Sigmoid colon (tissue), 7 donors: ENCODE data around the gene TOR2A. TPM values are rescaled to one million over a fixed set of nuclear protein-coding genes. Genes with fewer than 3 reads are reported as not detected.

ENCODE experiments used
- DNase-seq: peaks from one replicate; pipeline ENCODE4 v3.0.0-alpha.2; 2019
- H3K27ac ChIP-seq, 4 donors: fragments of 200-600 bp; sonication (generic); one replicate each; pipeline ENCODE4 v1.5.1; 2016 to 2019; ENCODE audit warnings: mild to moderate bottlenecking in 1 of 4
- H3K27me3 ChIP-seq, 3 donors: fragments of 200-600 bp; sonication (generic); one replicate each; pipeline ENCODE4 v1.5.1; 2019; ENCODE audit warnings: mild to moderate bottlenecking in 1 of 3
- H3K36me3 ChIP-seq, 4 donors: fragments of 200-600 bp; sonication (generic); one replicate each; pipeline ENCODE4 v1.5.1; 2016 to 2019
- H3K4me1 ChIP-seq, 4 donors: fragments of 200-600 bp; sonication (generic); one replicate each; pipeline ENCODE4 v1.5.1; 2017 to 2019
- H3K4me3 ChIP-seq, 4 donors: fragments of 200-600 bp; sonication (generic); one replicate each; pipeline ENCODE4 v1.5.1; 2017 to 2019; ENCODE audit warnings: mild to moderate bottlenecking in 2 of 4, moderate library complexity in 1 of 4
- H3K9me3 ChIP-seq, 4 donors: fragments of 200-600 bp in 3 of 4; sonication (generic) in 3 of 4; one replicate each; pipeline versions ENCODE4 v1.5.1 to v1.6.1; 2013 to 2019
- CTCF ChIP-seq, 4 experiments: fragments of 450-650 bp in 3 of 4; fragments of 200-600 bp in 1 of 4; IDR thresholded peaks; one replicate each; pipeline ENCODE4 v1.5.1; 2016 to 2019; ENCODE audit warnings: antibody characterized with exemption in 4 of 4, mild to moderate bottlenecking in 3 of 4, moderate library complexity in 2 of 4
- EP300 ChIP-seq, 4 donors: sonication (generic); formaldehyde crosslinking; IDR thresholded peaks; one replicate each; pipeline ENCODE4 v1.6.1; 2017; ENCODE audit warnings: antibody characterized with exemption in 4 of 4
- POLR2A ChIP-seq, 2 donors: fragments of 450-650 bp; IDR thresholded peaks; one replicate each; pipeline ENCODE4 v1.6.1; 2016; ENCODE audit warnings: antibody characterized with exemption in 2 of 2, mild to moderate bottlenecking in 2 of 2, moderate library complexity in 2 of 2
- POLR2AphosphoS5 ChIP-seq, 4 donors: sonication (generic); formaldehyde crosslinking; IDR thresholded peaks; one replicate each; pipeline ENCODE4 v1.6.1; 2017; ENCODE audit warnings: antibody characterized with exemption in 4 of 4
- WGBS, 2 donors: extraction: QIAGEN DNeasy Blood & Tissue Kit; methylation state at CpG; one replicate each; pipeline ENCODE4 v1.1.7; 2013; 5-methylcytosine and 5-hydroxymethylcytosine counted together
- intact Hi-C: fragments of 100-400 bp; cut with DNase I; formaldehyde crosslinking; loops from one replicate; pipeline ENCODE4 v1.15.1; 2023
- polyA plus RNA-seq, 3 donors: library from polyadenylated mRNA; stranded (reverse); fragments of 200-250 nt; gene quantifications; one replicate each; pipeline ENCODE4 v1.2.3, GENCODE V29; 2013
- total RNA-seq, 4 donors: library from RNA; depleted of rRNA; stranded (reverse); fragments of >200 nt; gene quantifications; one replicate each; pipeline ENCODE4 v1.1.0, GENCODE V29; 2016
- donor health status: healthy with polysubstance abuse.
- donor health status: Bipolar disorder and iron deficiency.
- donor health status: healthy.

TOR2A gene
- total and polyA plus RNA-seq, 7 donors, result 6.1 to 26.4 (median 10.4) TPM

DNA sequence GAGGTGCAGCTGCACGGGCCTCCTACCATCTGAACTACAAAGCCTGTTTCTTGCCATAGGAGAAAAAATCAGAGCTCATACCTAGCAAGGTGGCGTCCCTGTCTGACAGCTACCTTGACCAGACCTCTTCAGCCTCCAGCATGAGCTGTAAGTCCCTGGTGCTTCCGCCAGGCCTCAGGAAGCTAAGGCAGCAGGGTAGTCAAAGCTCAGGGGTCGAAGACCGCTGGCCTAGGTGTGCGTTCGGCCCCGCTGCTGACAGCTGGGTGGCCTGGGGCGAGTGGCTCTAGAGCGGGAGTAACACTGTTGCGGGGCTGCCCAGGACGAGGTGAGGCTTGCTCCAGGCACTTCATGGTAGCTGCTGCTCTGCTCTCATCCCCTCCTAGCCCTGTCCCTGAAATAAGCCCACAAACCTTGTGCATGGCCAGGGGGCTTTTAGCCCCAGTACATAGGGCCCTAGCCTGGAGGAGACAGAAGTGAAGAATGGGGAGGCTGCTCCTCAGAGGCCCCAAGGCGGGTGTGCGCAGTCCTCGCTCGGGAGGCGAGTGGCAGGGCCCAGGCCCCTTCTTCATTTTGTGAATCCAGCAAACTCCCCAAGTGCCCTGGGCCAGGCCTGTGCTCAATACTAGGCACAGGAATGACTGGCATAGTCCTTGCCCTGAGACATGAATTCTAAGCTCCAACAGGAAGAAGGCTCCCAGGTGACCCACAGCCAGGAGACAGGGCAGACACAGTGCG, 5.4 kb downstream of the TOR2A start:
- intact Hi-C loops, result loop anchor here (5.0 kb wide), 2 partner anchors 117 to 227 kb away; partner anchors contain the start of gene STXBP1
- no peak overlapping the region for H3K27ac ChIP-seq
- WGBS, 2 donors, result 90% methylated on average over 18 of the region's 18 CpGs
- H3K4me3 ChIP-seq, result no peak overlapping the region
- DNase-seq, result no peak
- H3K9me3 ChIP-seq, result no peaks in the 10 kb centered on the region
- peaks cover 0 to 17% (median 4%) of the 10 kb centered on the region in 4 donors for H3K36me3 ChIP-seq
- H3K27me3 ChIP-seq, result peaks cover 0 to 3% (median 0%) of the 10 kb centered on the region in 3 donors
- peaks cover 0 to 23% (median 15%) of the 10 kb centered on the region in 4 donors for H3K4me1 ChIP-seq
- TF ChIP-seq EP300 (IDR thresholded peaks at IDR 0.05), result no peak
- no peak for TF ChIP-seq POLR2AphosphoS5 (IDR thresholded peaks at IDR 0.05)
- TF ChIP-seq CTCF (IDR thresholded peaks at IDR 0.05), result no peak
- TF ChIP-seq POLR2A (IDR thresholded peaks at IDR 0.05), result no peak

GRCh38 chr9:127728808-127729207, 6.3 kb downstream of the TOR2A start:
- peaks cover 0 to 17% (median 4%) of the 10 kb centered on the region in 4 donors for H3K36me3 ChIP-seq
- no peak for TF ChIP-seq POLR2A (IDR thresholded peaks at IDR 0.05)
- TF ChIP-seq EP300 (IDR thresholded peaks at IDR 0.05), result no peak
- TF ChIP-seq CTCF (IDR thresholded peaks at IDR 0.05), result no peak
- no peak for TF ChIP-seq POLR2AphosphoS5 (IDR thresholded peaks at IDR 0.05)
- intact Hi-C loops, result no loop called here
- H3K4me3 ChIP-seq, result no peak overlapping the region
- no peaks in the 10 kb centered on the region for H3K9me3 ChIP-seq
- H3K4me1 ChIP-seq, result peaks cover 0 to 22% (median 14%) of the 10 kb centered on the region in 4 donors
- 91 to 93% methylated on average over 8 of the region's 8 CpGs for whole genome bisulfite sequencing, 2 donors
- no peak for DNase-seq
- no peak overlapping the region for H3K27ac ChIP-seq
- peaks cover 0 to 6% (median 0%) of the 10 kb centered on the region in 3 donors for H3K27me3 ChIP-seq

- intact Hi-C loops, result no loop called here
- no peak overlapping the region for H3K4me3 ChIP-seq
- WGBS, 2 donors, result 81 to 82% methylated on average over 8 of the region's 8 CpGs
- no peaks in the 10 kb centered on the region for H3K9me3 ChIP-seq
- H3K27ac ChIP-seq, result no peak overlapping the region
- H3K27me3 ChIP-seq, result peaks cover 0 to 6% (median 0%) of the 10 kb centered on the region in 3 donors
- TF ChIP-seq CTCF (IDR thresholded peaks at IDR 0.05) (no peak), EP300 (IDR thresholded peaks at IDR 0.05) (no peak), POLR2AphosphoS5 (IDR thresholded peaks at IDR 0.05) (no peak), POLR2A (IDR thresholded peaks at IDR 0.05) (no peak)
- DNase-seq, result no peak
- H3K4me1 ChIP-seq, result peaks cover 0 to 12% (median 10%) of the 10 kb centered on the region in 4 donors
- H3K36me3 ChIP-seq, result peaks cover 0 to 11% (median 3%) of the 10 kb centered on the region in 4 donors
Observed at GRCh38 chr9:127726871-127727270, 8.2 kb downstream of the TOR2A start.

- no peak for TF ChIP-seq POLR2AphosphoS5 (IDR thresholded peaks at IDR 0.05)
- TF ChIP-seq POLR2A (IDR thresholded peaks at IDR 0.05), result no peak
- DNase-seq, result no peak
- H3K27me3 ChIP-seq, result peaks cover 0 to 6% (median 0%) of the 10 kb centered on the region in 3 donors
- H3K4me1 ChIP-seq, result peaks cover 0 to 11% (median 8%) of the 10 kb centered on the region in 4 donors
- intact Hi-C loops, result no loop called here
- no peaks in the 10 kb centered on the region for H3K36me3 ChIP-seq
- H3K9me3 ChIP-seq, result no peaks in the 10 kb centered on the region
- 16 to 61% methylated on average over 23 of the region's 23 CpGs for WGBS, 2 donors
- no peak overlapping the region for H3K27ac ChIP-seq
- H3K4me3 ChIP-seq, result no peak overlapping the region
Observed at GRCh38 chr9:127724012-127724411, 11.1 kb downstream of the TOR2A start.

DNA sequence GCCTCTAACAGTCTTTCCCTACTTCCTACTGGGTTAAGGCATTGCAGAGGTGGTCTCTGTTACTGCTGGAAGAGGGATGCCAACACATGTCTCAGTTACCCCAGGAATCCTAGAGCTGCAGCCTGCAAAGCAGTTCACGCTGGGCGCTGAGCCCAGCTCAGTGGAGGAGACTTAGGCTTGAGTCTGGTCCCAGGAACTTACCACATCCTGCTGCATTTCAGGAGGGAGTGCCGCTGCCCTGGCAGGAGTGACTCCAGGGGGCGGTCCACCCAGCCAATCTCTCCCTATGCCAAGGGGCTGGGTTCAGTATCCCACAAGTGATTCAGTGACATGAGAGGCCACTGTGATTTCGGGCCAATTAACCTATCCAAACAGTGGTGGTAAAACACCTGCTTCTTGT, 11.7 kb downstream of the TOR2A start:
- DNase-seq, result no peak
- Histone ChIP-seq H3K36me3 (no peaks in the 10 kb centered on the region), H3K9me3 (no peaks in the 10 kb centered on the region), H3K27me3 (peaks cover 0 to 6% (median 0%) of the 10 kb centered on the region in 3 donors), H3K4me1 (peaks cover 0 to 11% (median 8%) of the 10 kb centered on the region in 4 donors), H3K27ac (no peak overlapping the region), H3K4me3 (no peak overlapping the region)
- intact Hi-C loops, result no loop called here
- 21 to 67% methylated on average over 5 of the region's 5 CpGs for WGBS, 2 donors
- TF ChIP-seq EP300 (IDR thresholded peaks at IDR 0.05) (no peak), POLR2AphosphoS5 (IDR thresholded peaks at IDR 0.05) (no peak)
